ENCODE data around the gene TEF. TPM values are rescaled to one million over a fixed set of nuclear protein-coding genes. Genes with fewer than 3 reads are reported as not detected.

Gene TEF
- polyA plus RNA-seq = 1.9 and 3.8 TPM in 2 replicates

GRCh38 chr22:41381329-41382097 lies at the start of gene TEF:
TEF (plus strand) TSS chr22:41381942; CDS start chr22:41382045, 103 bp downstream.

DNA sequence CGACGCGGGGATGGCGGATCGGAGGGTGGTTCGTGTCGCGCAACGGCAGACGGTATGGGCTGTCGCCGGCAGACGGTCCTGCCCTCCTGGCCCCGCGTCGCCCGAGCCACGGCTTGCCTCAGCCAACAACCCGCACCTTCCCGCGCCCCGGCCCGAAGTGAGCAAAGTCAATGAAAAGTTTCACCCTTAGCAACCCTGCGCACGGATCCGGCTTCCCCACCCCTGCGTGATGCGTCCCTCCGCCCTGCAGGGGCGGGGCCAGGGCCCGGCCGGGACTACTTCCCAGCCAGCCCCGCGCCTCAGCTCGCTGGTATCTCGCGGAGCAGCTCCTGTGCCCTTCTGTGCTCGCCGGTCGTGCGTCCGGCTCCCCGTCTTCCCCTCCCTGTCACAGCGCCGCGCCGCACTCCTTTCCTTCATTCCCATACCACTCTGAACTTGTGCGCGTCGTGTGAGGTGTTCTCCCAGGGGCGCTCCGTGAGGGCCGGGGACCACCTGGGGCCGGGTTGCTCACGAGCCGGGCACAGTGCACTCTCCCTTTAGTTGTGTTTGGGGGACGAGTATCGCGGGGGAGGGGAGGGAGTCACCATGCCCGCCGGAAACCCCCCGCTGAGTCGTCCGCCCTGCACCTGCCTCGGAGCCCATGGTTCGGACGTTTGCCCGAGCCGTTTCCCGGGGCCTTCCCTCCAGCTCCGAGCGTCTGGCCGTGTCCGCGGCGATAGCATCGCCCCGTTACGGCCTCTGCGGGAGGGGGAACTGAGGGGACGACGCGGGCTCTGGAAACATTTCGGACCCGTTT lies 65.1 kb downstream of the TEF start, which contains the start of gene TOB2:
Gene TOB2, minus strand, starts transcription at position 163 of the 796 bp plus-strand sequence. CDS start 9,456 bp downstream, outside the sequence.

Other genes with a start within 250 kb of the TEF start
- 5.7 and 6.4 TPM in 2 replicates for gene L3MBTL2, start 176.6 kb upstream of the TEF start, polyA plus RNA-seq
- 0.28 and 0.65 TPM in 2 replicates for gene CHADL, start 141.0 kb upstream of the TEF start, polyA plus RNA-seq
- 2.4 and 8.7 TPM in 2 replicates for gene RANGAP1, start 95.8 kb upstream of the TEF start, polyA plus RNA-seq
- 0.20 and 0.35 TPM in 2 replicates for gene ZC3H7B, start 80.4 kb upstream of the TEF start, polyA plus RNA-seq
- gene TOB2, start 64.9 kb downstream of the TEF start, polyA plus RNA-seq = 2.6 and 3.0 TPM in 2 replicates
- 1.5 and 9.5 TPM in 2 replicates for gene PHF5A, start 86.8 kb downstream of the TEF start, polyA plus RNA-seq
- gene ACO2, start 87.2 kb downstream of the TEF start, polyA plus RNA-seq = 26.3 and 29.0 TPM in 2 replicates
- gene POLR3H, start 162.5 kb downstream of the TEF start, polyA plus RNA-seq = 16.1 and 19.1 TPM in 2 replicates
- gene CSDC2, start 179.1 kb downstream of the TEF start, polyA plus RNA-seq = 14.8 and 19.4 TPM in 2 replicates
- gene PMM1, start 207.9 kb downstream of the TEF start, polyA plus RNA-seq = 12.1 and 33.2 TPM in 2 replicates
- gene DESI1, start 239.1 kb downstream of the TEF start, polyA plus RNA-seq = 12.1 and 15.0 TPM in 2 replicates
- 155 and 163 TPM in 2 replicates for gene XRCC6, start 239.4 kb downstream of the TEF start, polyA plus RNA-seq

All from Purkinje cell (primary cell).